ENCODE data around the gene BEND7.
"Not testable (repeated sequence)": the region's sequence is repeated elsewhere in the genome, so short reads cannot be mapped to it uniquely, and the experiment has no call there.

BEND7 gene

DNA sequence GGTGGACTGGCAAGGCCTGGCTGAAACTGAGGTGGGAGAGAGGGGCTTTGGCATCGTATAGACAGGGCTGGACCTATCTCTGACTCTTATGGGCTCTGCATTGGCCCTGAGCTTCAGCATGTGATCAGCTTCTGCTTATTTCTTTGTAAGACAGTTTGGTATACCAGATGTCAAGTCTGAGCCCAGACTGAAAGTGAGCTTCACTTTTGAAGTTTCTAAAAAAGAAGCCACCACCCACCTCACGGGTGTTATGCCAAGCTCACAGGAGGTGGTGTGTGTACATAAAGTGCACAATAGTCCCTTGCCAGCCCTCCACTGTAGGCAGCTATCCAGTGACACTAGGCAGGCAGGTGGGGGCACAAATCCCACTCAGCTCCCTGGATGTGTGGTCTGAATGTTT is 112.1 kb downstream of the BEND7 start:
- no peak for DNase-seq

DNA sequence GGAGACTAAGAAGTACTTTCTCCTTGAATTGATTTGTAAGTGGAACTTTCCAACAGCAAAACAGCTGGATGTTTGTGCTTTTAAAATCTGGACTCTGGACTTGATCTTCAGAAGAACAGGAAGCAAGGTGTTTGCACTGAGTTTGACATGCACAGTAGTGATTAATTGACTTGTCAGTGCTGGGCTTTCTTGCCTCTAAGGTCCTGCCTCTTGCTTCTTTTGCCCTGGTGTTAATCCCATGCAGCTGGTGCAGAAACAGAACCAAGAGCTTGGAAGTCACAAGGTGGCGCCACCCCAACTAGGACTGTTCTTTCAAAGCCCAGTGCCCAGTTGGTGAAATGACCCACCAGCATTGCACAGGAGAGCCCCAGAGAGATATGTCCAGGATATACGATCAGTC is 114.0 kb downstream of the BEND7 start:
- no peak for DNase-seq

DNA sequence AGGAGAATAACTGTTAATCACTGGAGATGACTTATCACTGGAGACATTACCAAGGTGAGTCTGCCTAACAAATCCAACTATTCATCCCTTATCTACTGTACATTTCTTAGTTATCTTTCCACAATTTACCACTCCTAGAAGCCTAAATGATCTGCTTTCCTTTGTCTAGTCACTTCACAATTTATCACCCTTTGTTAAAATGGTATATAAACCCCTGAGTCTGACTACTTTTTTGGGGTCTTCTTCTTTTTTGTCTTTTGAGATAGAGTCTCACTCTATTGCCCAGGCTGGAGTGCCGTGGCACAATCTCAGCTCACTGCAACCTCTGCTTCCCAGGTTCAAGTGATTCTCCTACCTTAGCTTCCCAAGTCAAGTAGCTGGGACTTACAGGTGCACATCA is 114.7 kb downstream of the BEND7 start:
- no peak for DNase-seq

DNA sequence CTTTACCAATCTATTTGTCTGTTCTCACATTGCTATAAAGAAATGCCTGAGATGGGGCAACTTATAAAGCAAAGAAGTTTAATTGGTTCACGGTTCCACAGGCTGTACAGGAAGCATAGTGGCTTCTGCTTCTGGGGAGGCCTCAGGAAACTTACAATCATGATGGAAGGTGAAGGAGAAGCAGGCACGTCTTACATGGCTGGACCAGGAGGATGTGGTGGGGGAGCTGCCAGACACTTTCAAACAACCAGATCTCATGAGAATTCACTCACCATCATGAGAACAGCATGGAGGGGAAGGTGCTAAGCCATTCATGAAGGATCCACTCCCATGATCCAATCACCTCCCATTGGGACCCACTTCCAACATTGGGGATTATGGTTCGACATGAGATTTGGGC is 115.9 kb downstream of the BEND7 start:
- no peak for DNase-seq

DNA sequence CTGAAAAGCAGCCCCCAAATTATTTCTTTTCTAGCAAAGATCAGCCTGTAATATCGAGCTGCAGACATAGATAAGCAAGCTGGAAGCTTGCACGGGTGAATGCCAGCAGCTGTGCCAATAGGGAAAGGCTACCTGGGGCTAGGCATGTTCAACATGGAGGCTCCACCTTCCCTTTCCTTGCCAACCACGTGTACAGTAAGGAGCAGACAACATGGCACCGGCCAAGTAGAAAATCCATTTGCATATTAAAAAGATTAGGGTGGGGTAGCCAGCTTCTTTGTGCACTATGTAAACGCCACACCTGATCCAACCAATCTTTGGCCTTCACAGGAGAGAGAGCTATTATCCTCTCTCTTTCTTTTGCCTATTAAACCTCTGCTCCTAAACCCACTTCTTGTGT is 124.0 kb downstream of the BEND7 start:
- DNase-seq: no peak

DNA sequence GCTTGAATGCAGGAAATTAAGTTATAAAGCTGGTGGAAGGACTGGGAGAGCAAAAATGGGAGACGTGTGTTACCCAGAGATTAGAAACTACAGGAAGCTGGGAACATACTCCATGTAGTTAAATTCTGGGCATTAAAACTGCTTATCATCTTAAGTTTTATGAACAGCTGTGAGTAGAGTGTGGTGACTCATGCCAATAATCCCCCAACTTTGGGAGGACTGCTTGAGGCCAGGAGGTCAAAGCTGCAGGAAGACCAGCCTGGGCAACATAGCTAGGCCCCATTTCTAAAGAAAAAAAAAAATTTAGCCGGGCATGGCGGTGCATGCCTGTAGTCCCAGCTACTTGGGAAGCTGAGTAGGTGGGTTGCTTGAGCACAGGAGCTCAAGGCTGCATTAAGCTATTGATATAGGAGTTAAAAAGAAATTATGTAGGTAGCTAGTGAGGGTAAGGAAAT is 124.5 kb downstream of the BEND7 start:
- DNase-seq: no peak

DNA sequence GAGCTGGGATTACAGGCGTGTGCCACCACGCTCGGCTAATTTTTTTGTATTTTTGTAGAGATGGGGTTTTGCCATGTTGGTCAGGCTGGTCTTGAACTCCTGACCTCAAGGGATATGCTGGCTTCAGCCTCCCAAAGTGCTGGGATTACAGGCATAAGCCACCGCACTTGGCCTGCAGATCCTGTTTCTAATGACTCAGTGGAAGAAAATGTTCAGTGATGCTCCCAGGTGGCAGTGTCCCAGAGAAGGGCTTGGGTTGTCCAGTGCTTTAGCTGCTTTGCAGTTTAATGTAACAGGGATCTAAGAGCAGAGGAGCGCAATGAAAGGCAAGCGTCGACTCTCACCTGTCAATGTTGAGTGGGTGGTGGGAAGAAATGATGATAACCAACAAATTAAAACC is 125.4 kb downstream of the BEND7 start:
- DNase-seq: not testable (repeated sequence)

DNA sequence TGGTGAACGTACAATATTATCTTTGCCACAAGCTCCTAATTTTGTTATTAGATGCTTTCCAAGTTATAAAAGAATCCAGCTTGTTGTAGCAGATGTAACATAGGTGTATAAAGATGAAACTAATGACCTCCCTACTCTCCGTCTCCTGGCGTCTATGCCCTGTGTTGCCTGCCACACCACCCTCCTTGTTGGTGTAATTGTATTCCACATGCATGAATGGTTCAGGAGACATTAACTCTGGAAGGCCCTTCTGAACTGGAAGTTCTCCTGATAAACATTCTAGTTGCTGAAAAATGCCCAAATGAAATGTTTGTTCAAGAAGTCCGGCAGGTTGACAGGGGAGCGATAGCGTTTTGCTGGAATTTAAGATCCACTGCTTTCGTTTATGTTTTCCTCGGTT is 126.8 kb downstream of the BEND7 start:
- no peak for DNase-seq

DNA sequence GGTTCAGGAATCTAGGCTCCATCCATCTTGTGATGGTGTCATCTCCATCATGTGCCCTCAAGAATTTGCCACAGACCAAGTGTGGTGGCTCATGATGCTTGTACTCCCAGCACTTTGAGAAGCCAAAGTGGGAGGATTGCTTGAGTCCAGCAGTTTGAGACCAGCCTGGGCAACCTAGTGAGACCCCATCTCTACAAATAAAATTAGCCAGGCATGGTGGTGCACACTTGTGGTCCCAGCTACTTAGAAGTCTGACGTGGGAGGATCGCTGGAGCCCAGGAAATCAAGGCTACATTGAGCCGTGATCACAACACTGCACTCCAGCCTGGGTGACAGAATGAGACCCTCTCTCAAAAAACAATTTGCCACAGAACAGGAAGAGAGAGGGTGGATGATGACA is 127.7 kb downstream of the BEND7 start:
- no peak for DNase-seq

DNA sequence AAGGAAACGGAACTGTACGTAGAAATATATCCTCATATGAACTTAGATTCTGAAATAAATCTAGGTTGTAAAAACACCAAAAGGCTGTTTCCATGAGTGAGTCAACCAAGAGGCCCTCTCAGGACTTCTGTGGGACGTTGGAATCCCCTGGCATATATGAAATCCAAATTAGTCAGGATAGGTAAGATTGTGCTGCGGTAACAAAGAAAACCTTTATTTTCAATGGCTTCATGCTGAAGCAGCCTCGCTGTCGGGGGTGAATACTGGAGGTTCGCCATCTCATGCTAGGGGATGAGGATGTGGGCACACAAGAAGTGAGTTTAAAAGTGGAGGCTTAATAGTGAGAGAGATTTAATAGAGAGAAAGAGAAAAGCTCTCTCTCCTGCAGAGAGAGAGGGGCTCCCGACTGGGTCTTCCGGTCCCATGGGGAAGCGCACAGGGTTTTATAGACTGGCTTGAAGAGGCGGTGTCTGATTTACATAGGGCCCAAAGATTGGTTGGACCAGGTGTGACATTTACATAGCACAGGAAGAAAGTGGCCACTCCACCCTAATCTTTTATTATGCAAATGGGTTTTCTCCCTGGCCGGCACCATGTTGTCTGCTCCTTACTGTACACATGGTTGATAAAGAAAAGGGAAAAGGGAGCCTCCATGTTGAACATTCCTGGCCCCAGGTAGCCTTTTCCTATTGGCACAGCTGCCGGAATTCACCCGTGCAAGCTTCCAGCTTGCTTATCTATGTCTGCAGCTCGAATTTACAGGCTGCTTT is 128.4 kb downstream of the BEND7 start:
- no peak for DNase-seq

DNA sequence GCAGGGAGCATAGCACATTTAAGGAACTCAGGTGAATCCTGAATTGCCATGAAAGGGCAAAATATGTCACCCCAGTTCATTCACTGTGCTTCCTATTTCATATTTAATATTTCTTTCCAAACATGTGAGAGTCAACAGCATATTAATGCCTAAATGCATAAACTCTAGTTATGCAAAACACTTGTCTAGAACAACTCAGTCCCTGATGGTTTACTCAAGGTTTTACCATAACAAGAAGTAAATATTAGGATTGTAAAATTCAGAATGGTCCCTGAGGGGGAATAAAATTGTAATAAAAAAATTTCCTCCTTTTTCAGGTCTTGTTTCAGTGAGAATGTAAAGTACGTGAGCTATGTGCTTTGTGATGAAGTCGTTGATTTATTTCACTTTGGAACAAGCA is 129.1 kb downstream of the BEND7 start:
- DNase-seq: no peak

DNA sequence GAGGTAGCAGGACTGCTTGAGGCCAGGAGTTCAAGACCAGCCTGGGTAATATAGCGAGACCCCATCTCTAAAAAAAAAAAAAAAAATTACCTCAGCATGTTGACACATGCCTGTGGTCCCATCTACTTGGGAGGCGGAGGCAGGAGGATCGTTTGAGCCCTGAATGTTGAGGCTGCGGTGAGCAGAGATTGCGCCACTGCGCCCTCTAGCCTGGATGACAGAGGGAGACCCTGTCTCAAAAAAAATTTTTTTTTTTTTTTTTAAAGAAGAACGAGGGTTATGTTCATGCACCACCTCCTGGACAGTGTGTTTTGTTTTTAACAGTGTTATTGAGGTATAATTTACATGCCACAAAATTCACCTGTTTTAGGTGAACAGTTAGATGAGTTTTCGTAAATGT is 129.6 kb downstream of the BEND7 start:
- no peak for DNase-seq

DNA sequence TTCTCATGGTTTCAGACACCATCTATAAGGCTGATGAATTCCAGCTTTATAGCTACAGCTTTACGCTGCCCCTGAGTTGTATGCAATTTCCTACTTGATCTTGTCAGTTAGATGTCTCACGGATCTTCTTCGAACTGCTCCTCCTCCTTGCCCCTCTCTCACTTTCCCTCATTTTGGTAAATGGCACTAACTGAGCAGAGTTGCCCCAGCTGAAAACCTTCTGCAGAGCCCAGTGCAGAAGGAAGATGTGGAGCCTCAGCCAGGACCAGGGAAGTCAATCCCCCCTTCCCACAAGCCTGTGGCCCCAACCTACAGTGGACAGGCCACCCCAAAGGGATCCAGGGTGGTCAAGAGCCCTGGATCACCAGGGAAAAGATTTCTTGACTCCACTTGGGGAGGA is 131.8 kb downstream of the BEND7 start:
- no peak for DNase-seq

DNA sequence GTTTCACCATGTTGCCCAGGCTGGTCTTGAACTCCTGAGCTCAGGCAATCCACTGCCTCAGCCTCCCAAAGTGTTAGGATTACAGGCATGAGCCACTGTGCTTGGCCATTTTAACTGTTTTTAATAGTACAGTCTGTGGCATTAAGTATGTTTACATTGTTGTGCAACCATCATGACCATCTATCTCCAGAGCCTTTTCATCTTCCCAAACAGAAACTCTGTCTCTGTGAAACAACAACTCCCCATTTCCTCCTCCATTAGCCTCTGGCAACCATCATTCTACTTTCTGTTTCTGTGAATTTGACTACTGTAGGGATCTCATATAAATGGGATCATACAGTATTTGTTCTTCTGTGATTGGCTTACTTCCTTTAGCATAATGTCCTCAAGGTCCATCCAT is 132.4 kb downstream of the BEND7 start:
- DNase-seq: no peak

DNA sequence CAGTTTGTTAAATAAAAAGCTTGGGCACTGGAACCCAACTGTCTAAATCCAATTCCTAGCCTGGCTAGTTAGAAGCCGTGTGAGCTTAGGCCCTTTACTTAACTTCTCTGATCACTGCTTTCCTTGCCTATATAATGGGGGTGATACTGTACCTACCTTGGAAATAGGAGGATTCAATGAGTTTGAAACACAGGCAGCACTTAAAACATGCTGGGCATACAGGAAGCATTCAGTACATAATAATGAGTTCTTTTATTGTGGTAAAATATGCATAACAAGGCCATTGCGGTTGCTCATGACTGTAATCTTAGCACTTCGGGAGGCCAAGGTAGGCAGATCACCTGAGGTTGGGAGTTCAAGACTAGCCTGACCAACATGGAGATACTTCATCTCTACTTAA is 133.3 kb downstream of the BEND7 start:
- no peak for DNase-seq

DNA sequence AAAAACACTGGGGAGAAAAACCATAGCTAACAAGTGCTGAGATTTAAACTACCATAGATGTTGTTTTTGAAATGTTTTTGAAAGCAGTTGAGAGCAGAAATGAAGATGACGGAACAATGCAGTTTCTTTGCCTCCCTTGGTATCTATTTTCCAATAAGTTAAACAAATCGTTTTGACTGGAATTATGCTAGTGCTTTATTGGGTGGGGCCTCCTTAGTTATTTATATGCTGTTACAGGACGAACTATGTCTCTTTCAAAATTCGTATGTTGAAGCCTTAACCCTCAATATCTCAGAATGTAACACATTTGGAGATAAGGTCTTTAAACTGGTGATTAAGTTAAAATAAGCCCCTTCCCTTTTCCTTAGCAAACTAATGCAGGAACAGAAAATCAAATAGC is 135.2 kb downstream of the BEND7 start:
- DNase-seq: no peak

DNA sequence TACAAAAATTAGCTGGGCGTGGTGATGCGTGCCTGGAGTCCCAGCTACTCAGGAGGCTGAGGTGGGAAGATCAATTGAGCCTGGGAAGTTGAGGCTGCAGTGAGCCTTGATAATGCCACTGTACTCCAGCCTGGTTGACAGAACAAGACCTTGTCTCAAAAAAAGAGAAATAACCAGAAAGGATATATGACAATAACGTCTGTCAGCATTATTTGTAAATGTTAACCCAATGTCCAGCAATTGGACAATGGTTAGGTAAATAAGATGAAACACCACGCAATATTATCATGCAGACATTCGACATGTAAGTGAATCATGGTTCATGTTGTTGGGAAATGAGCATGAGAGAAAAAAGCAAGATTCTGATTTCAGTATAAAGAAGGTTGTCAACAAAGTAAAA is 136.1 kb downstream of the BEND7 start:
- DNase-seq: no peak

Data from CD4-positive, alpha-beta T cell treated with Interferon gamma for 1 hour (primary cell).